KBM-7 (cell line): Measurements from ENCODE around the gene CELF4.

Experiments used
- DNase-seq: peaks from one replicate; pipeline ENCODE4 v3.0.0-alpha.2; 2015
- in situ Hi-C: fragments of 300-500 bp; cut with MboI; formaldehyde crosslinking; loops from 2 replicates; pipeline ENCODE4 v1.14.3; 2020; ENCODE audit warnings: low sequenced_read_pairs, low pct_unique_long_range_greater_than_20kb, mixed read lengths

Gene CELF4

GRCh38 chr18:37298816-37299215 is 266.8 kb downstream of the CELF4 start:
- in situ Hi-C loops: no loop called here
- no peak for DNase-seq

- DNase-seq: no peak
- in situ Hi-C loops: no loop called here
These were observed 268.5 kb downstream of the CELF4 start for GRCh38 chr18:37297106-37297505.

- in situ Hi-C loops: no loop called here
- DNase-seq: no peak
These were observed 270.6 kb downstream of the CELF4 start for GRCh38 chr18:37294951-37295350.

- in situ Hi-C loops: no loop called here
These were observed 272.2 kb downstream of the CELF4 start for GRCh38 chr18:37293359-37293758.

GRCh38 chr18:37289423-37289822 is 276.2 kb downstream of the CELF4 start:
- in situ Hi-C loops: no loop called here
- no peak for DNase-seq

More at GRCh38 chr18:37293359-37293758, 272.2 kb downstream of the CELF4 start:
- no peak for DNase-seq

- DNase-seq: no peak
- in situ Hi-C loops: no loop called here
These were observed 278.0 kb downstream of the CELF4 start for GRCh38 chr18:37287601-37288000.

- in situ Hi-C loops: no loop called here
- no peak for DNase-seq
These were observed 278.8 kb downstream of the CELF4 start for GRCh38 chr18:37286801-37287200.

- DNase-seq: no peak
- in situ Hi-C loops: no loop called here
These were observed 279.8 kb downstream of the CELF4 start for GRCh38 chr18:37285825-37286224.

- DNase-seq: no peak
- in situ Hi-C loops: no loop called here
These were observed 281.3 kb downstream of the CELF4 start for GRCh38 chr18:37284260-37284659.

GRCh38 chr18:37282386-37283037 is 283.1 kb downstream of the CELF4 start:
- DNase-seq: no peak
- in situ Hi-C loops: no loop called here

- DNase-seq: no peak
- in situ Hi-C loops: no loop called here
These were observed 284.8 kb downstream of the CELF4 start for GRCh38 chr18:37280701-37281393.

- DNase-seq: no peak
- in situ Hi-C loops: no loop called here
These were observed 287.8 kb downstream of the CELF4 start for GRCh38 chr18:37277804-37278203.

- in situ Hi-C loops: no loop called here
These were observed 289.3 kb downstream of the CELF4 start for GRCh38 chr18:37276111-37276890.

GRCh38 chr18:37275237-37275741 is 290.3 kb downstream of the CELF4 start:
- in situ Hi-C loops: no loop called here
- no peak for DNase-seq

More at GRCh38 chr18:37276111-37276890, 289.3 kb downstream of the CELF4 start:
- DNase-seq: no peak

- DNase-seq: no peak
- in situ Hi-C loops: no loop called here
These were observed 291.0 kb downstream of the CELF4 start for GRCh38 chr18:37274309-37275236.

- no peak for DNase-seq
- in situ Hi-C loops: no loop called here
These were observed 292.8 kb downstream of the CELF4 start for GRCh38 chr18:37272841-37273240.

- in situ Hi-C loops: no loop called here
These were observed 293.4 kb downstream of the CELF4 start for GRCh38 chr18:37272226-37272625.

GRCh38 chr18:37270666-37271052 is 294.9 kb downstream of the CELF4 start:
- in situ Hi-C loops: no loop called here
- no peak for DNase-seq

More at GRCh38 chr18:37272226-37272625, 293.4 kb downstream of the CELF4 start:
- no peak for DNase-seq
